HEK293 (cell line): ENCODE data around the gene EIF1AD.

Experiments used
- CTCF ChIP-seq: fragments of 450-650 bp; formaldehyde crosslinking; IDR thresholded peaks from 2 replicates; pipeline ENCODE4 v1.5.1; 2016; ENCODE audit warnings: missing biosample characterization, missing genetic modification characterization
- ZNF274 ChIP-seq, 2 experiments: fragments of 200-500 bp in 1 of 2; fragments of 450-650 bp in 1 of 2; sonication (Bioruptor generic) in 1 of 2; formaldehyde crosslinking in 1 of 2; IDR thresholded peaks; 2 replicates each; pipeline versions ENCODE4 v1.5.1 to v1.6.1; 2014 to 2016; ENCODE audit warnings: borderline replicate concordance in 1 of 2, inconsistent platforms in 1 of 2, low read length in 1 of 2, missing biosample characterization in 1 of 2, missing genetic modification characterization in 1 of 2

- TF ChIP-seq CTCF: no peak
- TF ChIP-seq ZNF274 (IDR thresholded peaks at IDR 0.05; ENCODE audit: low read length): no peak
- TF ChIP-seq ZNF274 (tag by site-specific recombination; IDR thresholded peaks at IDR 0.05; ENCODE audit: borderline replicate concordance): no peak
Measured at GRCh38 chr11:65967329-65967934, 34.5 kb downstream of the EIF1AD start.
